Inferior parietal cortex (tissue), 1 donor: ENCODE results near the gene COL5A1.

ENCODE experiments used
- DNase-seq: peaks from one replicate; pipeline ENCODE4 v3.0.0-alpha.2; 2016; ENCODE audit errors: extremely low spot score

Gene COL5A1

DNA sequence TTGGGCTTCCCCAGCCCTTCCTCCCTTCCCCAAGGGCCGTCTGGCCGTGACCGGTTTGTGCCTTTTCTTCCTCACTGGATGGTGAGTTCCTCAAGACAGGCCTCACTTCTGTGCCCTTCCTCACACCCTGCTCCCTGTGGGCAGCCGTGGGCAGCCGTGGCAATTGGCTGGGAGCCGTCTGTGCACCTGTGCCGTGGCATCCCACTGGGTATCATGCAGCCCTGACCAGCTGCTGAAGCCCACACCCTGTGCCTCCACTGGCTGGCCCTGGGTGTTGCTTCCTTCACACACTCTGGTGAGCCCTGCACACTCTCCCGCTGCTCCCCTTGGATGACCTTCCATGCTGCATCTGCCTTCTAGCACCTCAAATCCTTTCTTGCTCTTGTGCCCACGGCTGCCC lies 100.2 kb downstream of the COL5A1 start:
- no peak for DNase-seq

DNA sequence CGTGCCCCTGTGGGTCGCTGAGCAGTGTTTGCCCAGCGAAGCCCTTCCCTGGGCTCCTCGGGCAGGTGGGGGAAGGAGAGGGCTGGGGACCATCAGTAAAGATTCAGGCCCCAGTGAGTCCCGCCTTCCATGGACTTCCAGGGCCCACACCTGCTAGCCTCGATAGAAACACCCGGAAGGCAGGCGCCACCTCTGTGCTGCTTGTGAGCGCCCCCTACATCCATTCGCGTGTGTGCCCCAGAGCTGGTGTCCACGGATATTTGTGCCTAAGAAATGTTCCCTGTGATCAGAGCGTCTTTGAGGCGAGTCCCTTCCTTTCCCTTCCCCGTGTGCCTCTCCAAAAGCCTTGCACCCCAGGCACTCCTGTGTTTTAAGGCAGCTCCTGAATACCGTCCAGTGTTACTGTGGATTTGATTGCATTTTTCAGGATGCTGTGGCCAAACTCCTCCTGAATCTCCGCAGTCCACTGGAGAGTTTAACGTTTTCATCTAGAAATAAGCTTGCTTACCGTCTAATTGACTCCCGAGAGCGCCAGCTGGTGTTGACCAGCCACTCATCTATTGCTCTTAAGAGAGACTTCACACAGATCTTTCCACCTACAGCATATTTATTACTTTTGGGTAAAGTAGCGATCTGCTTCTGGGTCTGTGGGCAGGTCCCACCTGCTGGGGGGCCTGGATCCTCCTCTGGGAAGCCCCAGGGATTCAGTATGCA lies 101.4 kb downstream of the COL5A1 start:
- no peak for DNase-seq

DNA sequence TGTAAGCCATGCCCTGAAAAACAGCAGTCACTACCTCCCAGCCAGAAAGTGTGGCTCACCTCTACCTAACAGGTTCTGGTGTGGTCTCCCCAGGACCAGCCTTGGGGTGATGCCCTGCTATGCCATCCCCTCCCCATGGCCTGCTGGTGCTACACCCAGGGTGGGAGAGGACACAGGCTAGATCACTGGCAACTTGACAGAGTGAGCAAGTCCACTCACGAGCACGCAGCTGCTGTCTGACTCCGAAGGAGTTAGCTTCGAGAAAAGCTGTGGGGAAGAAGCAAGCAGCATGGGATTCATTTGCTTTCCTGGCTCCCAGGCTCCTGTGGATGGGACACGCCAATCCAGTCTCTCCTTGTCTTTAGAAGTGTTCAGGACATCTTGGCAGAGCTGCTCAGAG lies 102.2 kb downstream of the COL5A1 start:
- DNase-seq = no peak

DNA sequence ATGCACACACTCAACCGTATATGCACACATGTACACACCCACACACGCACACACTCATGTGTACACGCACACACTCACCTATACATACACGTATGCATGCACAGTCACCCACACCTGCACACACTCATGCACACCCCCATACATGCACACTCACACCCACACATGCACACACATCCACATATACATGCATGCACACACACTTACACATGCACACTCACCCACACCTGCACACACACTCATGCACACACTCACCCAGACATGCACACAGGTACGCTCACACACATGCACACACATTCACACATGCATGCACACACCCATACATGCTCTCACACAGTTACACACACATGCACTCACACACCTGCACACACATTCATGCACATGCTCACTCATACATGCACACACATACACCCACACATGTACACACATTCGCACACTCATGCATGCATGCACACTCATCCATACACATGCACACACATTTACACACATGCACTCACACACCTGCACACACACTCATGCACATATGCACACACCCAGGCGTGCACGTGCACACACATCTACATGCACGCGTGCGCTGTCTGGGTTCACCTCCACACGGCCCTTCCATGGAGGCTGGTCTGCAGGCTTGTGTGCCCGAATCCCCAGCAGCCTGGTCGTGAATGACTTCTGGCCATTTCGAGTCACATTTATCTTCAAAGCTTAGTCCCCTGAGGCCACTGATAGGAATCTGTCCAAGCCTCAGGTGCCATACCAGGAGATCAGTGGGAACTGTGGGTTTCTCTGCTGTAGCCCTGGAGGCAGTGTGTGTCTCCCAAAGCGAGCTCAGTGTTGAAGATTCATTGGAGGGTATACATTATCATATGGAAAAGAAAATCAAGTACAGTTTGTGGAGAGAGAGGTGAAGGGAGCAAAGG lies 103.0 kb downstream of the COL5A1 start:
- DNase-seq = no peak

DNA sequence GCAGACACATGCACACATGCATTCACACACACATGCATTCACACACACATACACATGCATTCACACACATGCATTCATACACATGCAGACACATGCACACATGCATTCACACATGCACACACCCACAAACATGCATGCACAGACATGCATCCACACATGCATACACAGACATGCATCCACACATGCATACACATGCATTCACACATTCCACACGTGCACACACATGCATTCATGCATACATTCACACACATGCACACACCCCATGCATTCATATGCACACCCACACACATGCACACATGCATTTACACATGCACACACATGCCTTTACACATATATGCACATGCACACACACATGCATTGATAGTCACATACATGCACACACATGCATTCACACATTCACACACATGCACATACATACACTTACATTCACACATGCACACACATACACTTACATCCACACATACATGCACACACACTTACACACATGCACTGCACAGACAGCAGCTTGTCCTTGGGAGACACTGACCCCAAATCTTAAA lies 106.4 kb downstream of the COL5A1 start:
- DNase-seq = no peak

DNA sequence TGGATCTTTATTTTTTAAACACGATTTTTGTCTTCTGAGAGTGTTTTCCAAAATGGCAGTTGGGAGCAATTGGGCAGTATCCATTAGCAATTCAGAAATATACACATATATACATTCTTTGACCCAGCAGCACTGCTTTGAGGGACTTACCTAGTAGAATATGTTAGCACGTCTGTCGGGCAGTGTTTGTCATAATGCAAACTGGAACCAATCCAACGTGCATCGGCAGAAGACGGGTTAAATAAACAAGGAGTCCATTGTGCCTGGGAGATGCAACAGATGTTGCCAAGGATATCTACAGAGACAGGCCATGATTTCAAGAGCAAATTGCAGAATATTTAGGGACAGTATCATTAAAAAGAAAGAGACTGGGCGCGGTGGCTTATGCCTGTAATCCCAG lies 107.0 kb downstream of the COL5A1 start:
- no peak for DNase-seq

DNA sequence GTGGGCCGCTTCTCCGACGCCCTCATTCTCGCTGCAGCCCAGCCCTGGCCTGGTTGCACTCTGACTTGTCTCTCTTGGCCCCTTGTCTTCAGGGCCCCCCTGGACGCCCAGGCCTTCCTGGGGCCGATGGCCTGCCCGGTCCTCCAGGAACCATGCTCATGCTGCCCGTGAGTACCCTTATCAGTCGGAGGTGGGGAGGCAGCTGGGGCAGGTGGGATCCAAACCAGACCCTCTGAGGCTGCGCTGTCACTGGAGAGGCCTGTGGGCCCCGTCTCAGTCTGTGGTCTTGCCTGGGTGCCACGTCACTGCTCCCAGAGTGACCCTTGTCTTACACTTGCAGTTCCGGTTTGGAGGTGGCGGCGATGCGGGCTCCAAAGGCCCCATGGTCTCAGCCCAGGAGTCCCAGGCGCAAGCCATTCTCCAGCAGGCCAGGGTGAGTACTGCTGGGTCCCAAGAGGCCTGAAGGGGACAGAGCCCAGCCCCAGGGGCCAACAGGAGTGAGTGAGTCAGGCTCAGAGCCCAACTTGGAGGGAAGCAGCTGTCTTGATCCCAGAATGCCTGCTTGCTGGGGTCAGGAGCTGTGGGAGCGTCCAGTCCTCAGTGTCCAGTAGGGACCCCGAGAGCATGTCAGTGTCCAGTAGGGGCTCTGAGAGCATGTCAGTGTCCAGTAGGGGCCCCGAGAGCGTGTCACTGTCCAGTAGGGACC lies 109.0 kb downstream of the COL5A1 start:
- no peak for DNase-seq

DNA sequence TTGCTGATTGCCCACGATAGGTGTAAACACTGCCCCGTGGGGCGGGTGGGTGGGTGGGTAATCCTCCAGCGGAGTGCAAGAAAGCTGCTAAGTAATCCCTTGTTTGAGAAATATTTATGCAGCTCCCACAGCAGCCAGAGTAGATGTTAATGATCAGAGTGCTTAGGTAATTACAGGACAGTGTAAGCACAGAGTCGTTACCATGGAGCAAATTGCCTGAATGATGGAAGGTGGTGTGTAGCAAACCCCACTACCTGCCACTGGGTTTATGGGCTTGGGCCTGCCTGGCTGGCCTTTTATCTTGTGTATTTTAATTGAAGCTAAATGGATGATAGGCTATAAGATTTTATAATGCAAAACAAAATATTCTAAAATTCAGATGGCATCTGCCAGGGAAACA lies 110.0 kb downstream of the COL5A1 start:
- DNase-seq = no peak

DNA sequence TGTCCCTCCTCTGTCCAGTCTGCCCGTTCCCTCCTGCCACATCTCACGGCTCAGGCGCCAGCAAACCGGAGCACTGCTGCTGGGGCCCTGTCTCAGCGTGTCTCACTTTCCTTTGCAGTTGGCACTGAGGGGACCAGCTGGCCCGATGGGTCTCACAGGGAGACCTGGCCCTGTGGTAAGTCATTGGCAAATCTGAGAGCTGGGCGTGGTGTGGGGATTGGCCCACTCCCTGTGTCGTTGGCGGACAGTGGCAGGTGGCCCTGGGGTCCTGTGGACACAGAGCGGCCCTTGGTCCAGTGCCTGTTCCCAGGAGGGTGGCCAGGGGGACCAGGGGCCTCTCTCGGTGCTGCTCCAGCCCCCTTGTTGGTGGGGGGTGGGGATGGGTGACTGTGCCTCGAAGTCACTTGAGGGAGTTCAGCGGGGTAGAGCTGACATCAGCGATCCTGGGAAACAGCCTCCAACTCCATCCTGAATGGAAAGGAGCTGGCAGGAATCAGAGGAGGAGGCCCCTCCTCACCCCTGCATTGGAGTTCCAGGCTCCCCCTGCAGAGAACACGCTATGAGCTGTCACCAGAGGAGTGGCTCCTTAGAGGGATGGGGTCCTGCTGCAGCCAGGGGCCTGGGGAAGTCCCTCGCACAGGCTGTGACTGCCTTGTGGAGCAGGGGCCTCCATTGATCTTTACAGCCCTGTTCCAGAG lies 111.0 kb downstream of the COL5A1 start:
- no peak for DNase-seq

DNA sequence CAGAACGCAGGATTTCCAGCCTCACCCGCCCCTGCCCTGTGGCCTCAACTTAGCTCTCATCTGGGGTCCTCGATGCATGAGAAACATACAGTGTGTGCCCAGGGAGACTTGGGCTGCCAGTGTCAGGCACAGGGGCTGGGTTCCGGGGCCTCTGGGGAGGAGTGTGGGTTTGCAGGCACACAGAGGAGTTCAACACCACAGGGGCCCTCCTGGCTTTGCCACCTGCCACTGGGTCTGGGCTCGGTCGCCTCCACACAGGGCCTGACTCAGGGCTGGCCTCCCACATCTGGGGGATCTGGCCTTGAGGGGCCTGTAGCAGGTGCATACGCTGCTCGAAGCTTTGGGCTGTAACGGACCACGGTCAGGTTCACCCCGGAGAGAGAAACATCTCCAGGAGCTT lies 111.6 kb downstream of the COL5A1 start:
- DNase-seq = no peak

DNA sequence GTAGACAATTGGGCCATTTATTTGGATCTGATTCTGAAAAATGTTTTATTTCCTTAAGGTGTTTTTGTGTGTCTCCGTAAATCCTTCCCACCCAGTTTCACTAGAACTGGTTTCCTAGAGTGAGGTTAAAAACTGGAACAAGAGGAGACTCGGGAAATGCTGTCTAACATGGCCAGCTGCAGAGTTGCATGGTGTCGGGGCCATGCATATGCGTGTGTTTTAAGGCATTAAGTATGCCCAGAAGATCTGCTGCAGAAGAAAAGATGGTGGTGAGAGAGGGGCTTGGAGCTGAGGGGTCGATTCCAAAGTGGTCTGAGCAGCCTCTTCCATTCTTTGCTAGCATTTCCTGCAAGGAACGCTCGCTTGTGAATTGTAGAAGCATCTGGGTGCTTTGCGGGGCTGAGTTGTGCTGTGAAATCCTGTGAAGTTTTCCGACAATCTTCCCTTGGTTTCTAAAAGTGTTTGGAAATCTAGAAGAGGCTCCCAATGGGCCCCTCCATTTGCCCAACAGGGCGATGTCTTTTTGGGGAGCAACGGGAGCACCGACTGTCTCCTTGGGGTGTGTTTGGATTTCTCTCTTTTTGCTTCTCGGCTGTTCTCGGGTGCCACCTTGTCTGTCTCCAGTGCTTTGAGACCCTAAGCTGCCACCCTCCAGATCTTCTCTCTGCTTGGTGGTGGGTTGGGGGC lies 113.8 kb downstream of the COL5A1 start:
- no peak for DNase-seq

DNA sequence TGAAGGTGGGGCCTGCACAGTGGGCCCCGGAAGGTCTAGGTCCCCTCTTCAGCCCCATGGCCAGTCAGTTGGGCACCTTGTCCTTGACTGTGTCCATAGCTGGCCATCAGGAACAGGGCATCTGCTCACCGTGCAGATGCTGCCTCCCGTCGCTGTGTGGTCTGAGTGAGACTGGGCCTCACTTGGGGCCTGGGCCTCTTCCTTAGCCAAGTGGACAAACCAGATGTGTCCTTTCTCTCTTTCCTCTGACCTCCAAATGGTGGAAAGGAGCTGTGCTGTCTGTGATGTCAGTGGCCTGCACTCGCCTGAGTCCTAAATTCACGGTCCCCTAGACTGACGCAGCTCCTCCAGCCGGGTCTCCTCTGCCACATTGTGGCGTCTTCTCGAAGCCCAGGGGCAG lies 114.5 kb downstream of the COL5A1 start:
- no peak for DNase-seq

DNA sequence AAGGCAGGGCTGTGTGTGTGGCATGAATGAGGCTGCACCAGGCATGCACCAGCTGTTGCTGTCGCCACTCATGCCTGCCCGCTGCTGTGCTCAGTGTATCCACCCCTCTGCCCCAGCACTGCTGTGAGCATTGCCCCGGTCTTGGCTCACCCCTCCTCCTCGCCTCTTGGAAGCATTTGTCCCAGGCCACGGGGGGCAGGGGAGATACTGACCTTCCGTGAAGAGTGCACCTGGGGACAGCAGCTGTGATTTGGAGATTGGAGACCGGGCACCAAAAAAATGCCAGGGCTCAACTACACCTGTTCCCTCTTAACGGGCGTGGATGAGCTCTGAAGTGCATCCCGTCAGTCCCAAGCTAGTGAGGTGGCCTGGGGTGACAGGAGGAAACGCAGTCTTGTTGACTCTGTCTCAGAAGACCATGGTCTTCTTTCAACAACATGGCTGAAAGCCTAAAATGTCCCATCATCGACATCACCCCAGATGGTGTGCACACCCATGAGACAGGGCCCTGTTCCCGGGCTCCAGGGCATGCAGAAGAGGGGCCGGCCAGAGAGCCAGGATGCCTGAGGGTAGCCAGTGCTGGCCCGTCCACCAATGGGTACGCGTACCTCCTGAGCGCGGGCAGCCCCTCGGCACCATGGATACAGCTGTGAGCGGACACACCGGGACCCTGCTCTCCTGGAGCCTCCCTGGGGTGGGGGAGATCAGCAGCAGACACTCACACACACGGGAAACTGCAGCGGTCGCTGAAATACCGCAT lies 115.8 kb downstream of the COL5A1 start:
- no peak for DNase-seq

DNA sequence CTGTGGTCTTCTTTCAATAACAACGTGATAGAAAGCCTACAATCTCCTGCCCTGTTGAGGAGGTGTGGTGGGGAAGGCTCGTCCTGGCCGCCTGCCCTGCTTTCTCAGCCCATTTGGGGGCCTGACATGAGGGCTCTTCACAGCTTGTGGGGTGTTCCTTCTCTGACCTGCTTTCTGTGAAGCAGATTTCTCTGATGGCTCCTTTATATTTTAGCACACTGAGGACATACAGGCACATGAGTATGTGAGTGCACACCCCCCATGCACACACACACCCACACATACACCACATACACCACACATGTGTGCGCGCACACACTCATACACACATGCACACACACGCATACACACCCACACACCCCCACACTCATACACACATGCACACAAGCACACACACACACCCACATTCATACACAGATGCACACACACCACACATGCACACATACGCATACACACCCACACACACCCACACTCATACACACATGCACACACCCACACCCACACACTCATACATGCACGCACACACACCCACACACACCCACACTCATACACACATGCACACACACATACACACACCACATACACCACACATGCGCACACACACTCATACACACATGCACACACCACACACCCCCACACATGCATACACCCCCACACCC lies 117.5 kb downstream of the COL5A1 start:
- no peak for DNase-seq

DNA sequence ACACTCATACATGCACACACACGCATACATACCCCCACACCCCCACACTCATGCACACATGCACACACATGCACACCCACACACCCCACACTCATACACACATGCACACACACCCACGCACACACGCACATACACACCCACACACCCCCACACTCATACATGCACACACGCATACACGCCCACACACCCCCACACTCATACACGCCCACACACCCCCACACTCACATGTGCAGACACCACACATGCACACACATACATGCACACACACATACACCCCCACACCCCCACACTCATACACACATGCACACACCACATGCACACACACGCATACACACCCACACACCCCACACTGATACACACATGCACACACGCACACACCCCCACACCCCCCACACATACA lies 118.3 kb downstream of the COL5A1 start:
- no peak for DNase-seq

DNA sequence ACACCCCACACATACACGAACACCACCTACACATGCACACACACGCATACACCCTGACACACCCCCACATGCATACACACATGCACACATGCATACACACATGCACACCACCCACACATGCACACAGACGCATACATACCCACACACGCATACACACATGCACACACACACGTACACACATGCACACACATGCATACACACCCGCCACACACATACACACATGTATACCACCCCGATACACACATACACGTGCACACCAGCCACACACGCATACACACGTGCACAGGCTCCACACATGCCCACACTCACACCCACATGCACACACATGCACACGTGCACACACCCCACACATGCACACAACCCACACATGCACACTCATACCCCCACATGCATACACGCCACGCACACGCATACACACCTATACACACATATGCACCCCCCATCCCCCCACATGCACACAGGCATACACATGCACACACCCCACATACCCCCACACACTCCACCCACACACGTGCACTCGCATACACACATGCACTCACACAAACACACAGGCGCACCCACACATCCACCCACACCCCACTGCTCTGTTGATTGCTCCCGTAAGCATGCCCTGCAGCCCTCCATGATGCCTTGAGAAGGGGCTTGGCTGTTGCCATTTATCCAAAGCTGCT lies 119.3 kb downstream of the COL5A1 start:
- no peak for DNase-seq

DNA sequence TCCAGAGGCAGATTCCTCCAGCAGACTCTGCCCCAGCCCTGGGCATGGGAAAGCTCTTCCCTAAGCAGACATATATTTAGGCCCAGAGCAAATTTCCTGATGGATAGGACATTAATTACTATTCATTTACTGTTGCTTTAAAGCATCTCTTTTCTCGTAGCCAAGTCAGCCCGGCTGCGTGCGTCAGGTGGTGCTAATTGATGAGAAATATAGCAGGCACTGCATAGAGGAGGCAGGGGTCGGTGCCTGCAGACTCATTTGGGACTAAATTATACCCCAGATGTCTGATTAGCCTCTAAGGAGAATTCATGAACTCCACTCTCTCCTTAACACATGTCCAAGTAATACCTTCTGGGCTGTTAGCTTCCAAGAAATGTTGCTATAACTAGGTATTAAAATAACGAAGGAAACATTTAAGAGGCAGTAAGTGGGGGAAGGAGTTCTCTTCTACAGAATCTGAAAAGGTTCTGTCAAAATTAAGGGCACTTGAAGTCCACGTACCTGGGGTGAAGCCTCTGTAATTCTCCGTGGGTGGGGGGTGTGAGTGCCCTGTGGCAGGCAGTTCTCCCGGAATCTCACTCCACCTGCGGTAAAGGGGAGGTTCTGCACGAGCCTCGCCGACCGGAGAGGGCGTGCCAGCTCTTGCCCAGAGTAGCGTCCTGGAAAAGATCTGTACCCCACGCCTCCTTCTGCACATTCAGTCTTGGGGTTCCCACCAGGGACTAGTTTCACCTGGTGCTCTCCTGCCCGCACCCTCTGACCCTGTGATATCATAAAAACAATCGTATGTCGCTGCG lies 123.1 kb downstream of the COL5A1 start:
- no peak for DNase-seq

DNA sequence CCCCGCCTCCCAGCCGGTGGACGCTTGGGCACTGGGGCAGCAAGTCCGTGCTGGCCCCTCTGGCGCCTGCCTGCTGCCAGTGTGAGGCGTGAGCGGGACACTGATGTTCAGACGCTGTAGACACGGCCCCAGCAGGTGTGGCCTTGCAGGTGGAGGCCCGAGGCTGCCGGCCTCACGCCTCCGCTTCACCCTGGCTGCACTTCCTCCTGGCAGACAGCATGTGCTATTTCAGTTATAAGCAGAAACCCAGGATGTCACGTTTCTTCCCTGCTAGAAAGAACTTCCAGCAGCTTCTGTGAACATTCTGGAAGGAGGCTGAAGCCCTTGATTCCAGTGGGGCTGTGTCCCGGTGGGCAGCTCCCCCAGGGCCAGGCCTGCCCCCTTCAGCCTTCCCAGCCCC lies 124.2 kb downstream of the COL5A1 start:
- no peak for DNase-seq
